PFSK-1 (cell line): ENCODE data around the gene ANXA1.

ENCODE experiments used
- FOXP2 ChIP-seq: optimal IDR thresholded peaks from 2 replicates; pipeline ENCODE3; 2011; ENCODE audit warnings: borderline replicate concordance, control low read depth, inconsistent platforms; ENCODE audit not compliant: insufficient read depth; ENCODE audit errors: extremely low read length, extremely low read depth
- POLR2AphosphoS5 ChIP-seq: IDR thresholded peaks from 2 replicates; pipeline ENCODE4 v1.6.1; 2012; ENCODE audit warnings: low read depth, mild to moderate bottlenecking, control low read depth, low read length, moderate library complexity
- TF ChIP-seq, protein P1 (sequence below), 2 experiments: IDR thresholded peaks; 2 replicates each; pipeline versions ENCODE4 v1.6.1 to v1.8.0; 2011 to 2012; ENCODE audit warnings: low read depth in 2 of 2, low read length in 2 of 2, control low read depth in 1 of 2, inconsistent platforms in 1 of 2, mild to moderate bottlenecking in 1 of 2, moderate library complexity in 1 of 2; ENCODE audit not compliant: insufficient read depth in 1 of 2

DNA sequence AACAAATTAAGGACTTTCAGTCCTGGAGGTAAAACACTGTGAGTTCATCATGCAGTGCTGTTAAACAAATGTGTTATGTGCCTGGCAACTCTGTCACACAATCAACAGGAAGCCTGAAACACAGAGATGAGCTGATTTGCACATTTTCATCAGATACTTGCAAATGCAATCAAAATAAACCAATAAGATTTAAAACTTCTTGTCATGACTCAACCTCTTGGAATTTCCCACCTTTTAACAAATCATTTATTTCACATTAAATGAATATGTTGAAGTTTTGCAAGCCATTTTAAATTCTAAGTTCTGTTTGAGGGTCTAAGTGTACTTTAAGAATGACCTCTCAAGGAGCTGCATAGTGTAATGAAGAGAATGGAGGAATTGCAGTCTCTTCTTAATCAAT is 64.4 kb downstream of the ANXA1 start:
- no peak for TF ChIP-seq POLR2AphosphoS5
- no peak for TF ChIP-seq FOXP2
- TF ChIP-seq, protein P1, sequence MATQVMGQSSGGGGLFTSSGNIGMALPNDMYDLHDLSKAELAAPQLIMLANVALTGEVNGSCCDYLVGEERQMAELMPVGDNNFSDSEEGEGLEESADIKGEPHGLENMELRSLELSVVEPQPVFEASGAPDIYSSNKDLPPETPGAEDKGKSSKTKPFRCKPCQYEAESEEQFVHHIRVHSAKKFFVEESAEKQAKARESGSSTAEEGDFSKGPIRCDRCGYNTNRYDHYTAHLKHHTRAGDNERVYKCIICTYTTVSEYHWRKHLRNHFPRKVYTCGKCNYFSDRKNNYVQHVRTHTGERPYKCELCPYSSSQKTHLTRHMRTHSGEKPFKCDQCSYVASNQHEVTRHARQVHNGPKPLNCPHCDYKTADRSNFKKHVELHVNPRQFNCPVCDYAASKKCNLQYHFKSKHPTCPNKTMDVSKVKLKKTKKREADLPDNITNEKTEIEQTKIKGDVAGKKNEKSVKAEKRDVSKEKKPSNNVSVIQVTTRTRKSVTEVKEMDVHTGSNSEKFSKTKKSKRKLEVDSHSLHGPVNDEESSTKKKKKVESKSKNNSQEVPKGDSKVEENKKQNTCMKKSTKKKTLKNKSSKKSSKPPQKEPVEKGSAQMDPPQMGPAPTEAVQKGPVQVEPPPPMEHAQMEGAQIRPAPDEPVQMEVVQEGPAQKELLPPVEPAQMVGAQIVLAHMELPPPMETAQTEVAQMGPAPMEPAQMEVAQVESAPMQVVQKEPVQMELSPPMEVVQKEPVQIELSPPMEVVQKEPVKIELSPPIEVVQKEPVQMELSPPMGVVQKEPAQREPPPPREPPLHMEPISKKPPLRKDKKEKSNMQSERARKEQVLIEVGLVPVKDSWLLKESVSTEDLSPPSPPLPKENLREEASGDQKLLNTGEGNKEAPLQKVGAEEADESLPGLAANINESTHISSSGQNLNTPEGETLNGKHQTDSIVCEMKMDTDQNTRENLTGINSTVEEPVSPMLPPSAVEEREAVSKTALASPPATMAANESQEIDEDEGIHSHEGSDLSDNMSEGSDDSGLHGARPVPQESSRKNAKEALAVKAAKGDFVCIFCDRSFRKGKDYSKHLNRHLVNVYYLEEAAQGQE (IDR thresholded peaks at IDR 0.05; ENCODE audit: insufficient read depth in 1 of 2, low read depth in 2 of 2, low read length in 2 of 2): no peak
